NCI-H1436 treated with DMSO at 0.1 percent for 48 hours (cell line): Measurements from ENCODE around the gene KCNJ6.
"Not testable (repeated sequence)": the region's sequence is repeated elsewhere in the genome, so short reads cannot be mapped to it uniquely, and the experiment has no call there.

Source experiments
- DNase-seq: peaks from one replicate; lab custom pipeline; 2025; lab: John Stamatoyannopoulos, UW

Gene KCNJ6

DNA sequence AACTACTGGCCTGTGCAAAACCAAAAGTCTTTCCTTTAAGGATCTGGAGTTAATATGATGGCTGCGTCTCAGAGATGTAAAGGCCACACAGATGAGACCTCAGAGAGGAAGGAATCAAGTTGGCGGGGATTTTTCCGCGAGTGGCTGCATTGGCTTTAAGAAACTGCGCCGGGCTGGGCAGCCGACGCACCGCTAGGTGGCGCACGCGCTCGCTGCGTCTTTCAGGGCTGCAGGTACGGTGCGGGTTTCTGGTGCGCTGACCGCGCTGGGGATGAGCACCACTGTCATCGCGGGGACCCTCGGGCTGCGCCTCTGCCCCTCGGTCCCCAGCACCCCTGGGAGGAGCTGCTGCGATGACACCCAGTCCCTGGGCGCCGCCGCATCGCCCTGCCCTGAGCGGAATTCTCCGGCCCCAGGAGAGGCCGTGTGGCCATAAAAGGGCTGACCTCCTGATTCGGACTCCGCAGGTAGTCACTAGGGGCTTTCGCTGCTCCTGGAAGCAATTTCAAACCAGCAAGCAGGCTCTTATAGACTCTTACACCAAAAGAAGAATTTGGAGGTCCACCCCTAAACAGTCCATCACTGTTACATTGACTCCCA, 241.0 kb downstream of the KCNJ6 start:
- no peak for DNase-seq

- no peak for DNase-seq
These were observed 242.3 kb downstream of the KCNJ6 start for GRCh38 chr21:37673801-37674575.

- no peak for DNase-seq
These were observed 244.9 kb downstream of the KCNJ6 start for GRCh38 chr21:37671381-37671780.

- no peak for DNase-seq
These were observed 245.4 kb downstream of the KCNJ6 start for GRCh38 chr21:37670883-37671282.

GRCh38 chr21:37669249-37669648, 247.0 kb downstream of the KCNJ6 start:
- DNase-seq, result no peak

GRCh38 chr21:37668462-37669239, 247.6 kb downstream of the KCNJ6 start:
- DNase-seq, result no peak

GRCh38 chr21:37667380-37667779, 248.9 kb downstream of the KCNJ6 start:
- DNase-seq, result no peak

- DNase-seq, result no peak
These were observed 250.8 kb downstream of the KCNJ6 start for GRCh38 chr21:37665230-37666024.

- DNase-seq, result not testable (repeated sequence)
These were observed 254.0 kb downstream of the KCNJ6 start for GRCh38 chr21:37662227-37662626.

DNA sequence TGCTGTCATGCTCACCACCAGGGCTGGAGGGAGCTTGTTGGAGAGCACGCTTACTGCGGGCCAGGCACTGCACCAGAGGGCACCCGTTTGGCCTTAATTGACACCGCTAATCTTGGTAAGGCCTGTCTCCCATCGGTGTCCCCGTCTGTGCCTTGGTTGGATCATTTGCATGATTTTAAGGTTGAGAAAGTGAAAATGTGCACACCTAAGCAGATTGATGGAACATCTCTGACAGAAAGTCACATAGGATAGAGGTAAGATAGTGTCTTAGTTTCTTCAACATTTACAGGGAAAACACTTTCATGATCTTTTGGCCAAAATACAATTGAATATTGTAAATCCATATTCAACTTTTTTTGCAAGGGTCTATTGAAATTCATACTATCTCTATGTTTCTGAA, 255.5 kb downstream of the KCNJ6 start:
- no peak for DNase-seq

- DNase-seq, result no peak
These were observed 256.4 kb downstream of the KCNJ6 start for GRCh38 chr21:37659874-37660273.

DNA sequence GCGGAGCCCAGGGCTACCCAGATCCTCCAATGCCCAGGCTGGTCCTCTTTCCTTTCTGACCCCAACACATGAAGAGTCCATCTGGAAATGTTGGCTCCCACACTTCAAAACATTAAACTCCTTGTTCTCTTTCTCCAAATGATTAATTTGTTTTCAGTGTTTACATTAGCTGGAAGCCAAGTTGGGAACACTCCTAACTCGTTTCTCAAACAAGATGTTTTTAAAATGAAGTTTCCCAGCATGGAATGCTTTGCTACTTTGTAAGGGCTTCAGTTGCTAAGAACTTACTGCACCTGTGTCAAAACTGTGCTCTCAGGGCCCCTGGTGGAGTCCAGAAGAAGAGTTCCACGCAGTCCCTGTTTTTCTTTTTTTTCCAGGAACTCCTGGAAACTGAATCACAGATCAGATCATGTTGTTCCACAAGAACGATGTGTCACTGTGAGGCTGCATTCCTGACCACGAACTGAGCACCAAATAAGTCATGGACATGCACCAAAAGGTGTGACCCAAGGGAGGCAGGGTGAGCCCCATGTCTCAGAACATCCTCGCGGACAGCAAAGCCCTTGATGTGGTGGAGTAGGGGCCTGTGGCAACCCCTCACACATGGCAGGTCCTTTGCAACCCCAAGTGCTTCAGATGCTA, 257.3 kb downstream of the KCNJ6 start:
- DNase-seq, result no peak

DNA sequence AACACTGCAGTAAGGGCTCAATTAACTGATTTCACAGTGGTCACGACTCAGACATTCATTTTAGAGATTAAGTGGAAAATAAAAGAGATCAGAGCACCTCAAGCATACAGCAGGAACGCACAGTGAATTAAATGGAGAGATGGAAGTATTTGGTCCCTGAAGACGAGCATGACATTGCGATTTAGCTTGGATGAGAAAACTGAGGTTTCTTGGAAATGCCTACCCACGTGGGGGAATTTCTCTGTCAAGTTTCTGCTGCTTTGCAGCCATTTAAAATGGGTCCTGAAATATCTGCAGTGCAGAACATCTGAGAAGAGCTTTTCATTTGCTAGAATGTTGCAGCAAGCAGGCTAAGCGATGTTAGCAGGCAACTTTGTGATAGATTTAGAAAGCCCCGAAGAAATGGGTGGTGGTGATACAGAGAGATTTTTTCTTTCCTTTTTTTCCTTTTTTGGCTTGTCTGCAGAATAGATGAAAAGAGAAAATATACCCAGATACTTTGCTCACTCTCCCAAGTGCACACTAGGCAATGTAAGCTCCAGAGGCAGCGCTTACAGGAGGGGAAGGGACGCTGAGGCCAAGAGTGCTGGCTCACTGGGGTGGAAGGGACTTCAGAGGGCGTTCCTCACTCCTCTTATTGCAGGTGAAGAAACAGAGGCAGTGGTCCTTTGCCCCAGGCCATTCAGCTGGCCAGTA, 258.0 kb downstream of the KCNJ6 start:
- DNase-seq, result no peak

DNA sequence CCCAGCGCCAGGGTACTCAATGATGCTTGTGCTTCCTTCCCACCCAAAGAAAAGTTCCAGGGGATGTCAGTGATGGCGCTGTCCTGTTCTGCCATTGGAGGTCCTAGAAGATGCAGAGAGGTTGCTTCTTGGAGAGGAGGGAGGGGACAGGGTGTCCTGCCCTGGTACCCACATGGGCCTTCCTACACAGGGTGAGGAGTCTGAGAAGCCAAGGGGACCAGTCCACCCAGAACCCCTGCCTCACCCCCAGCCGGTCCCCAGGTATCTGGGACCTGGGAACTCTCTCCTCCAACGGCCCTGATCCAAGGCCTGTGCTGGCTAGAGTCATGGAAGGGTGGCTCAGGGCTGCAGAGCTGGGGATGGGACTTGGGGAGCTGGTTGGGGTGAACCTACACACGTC, 259.4 kb downstream of the KCNJ6 start:
- no peak for DNase-seq

DNA sequence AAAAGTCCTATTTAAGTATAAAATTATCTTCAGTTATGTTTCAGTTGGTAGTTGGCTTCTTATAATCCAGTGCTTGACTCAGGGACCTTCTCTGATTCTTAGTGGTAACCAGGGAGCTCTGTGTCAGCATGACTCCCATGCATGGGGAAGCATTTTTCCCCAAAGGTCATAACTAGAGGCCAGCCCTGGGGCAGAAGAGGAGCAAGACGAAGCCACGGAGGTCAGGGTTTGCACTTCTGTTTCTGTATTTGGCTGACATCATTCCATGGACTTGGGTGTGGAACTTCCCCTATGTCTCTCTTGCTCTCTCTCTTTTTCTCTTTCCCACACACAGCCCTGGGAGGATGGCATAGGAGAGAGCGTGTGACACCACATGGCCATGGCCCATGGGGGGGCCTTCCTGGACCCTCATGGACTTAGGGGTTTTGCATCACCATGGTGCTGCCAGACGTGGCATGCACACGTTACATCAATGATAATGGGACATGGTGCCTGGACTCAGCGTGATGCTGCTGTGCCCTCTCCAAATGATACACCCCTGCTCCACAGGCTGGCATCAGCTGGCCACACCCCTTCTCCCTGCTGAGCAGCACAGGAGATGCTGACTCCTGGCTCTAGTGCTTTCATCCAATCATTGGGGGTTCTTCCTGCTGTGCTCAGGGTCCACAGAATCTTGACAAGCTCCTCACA, 260.5 kb downstream of the KCNJ6 start:
- no peak for DNase-seq

GRCh38 chr21:37654596-37654995, 261.7 kb downstream of the KCNJ6 start:
- no peak for DNase-seq

DNA sequence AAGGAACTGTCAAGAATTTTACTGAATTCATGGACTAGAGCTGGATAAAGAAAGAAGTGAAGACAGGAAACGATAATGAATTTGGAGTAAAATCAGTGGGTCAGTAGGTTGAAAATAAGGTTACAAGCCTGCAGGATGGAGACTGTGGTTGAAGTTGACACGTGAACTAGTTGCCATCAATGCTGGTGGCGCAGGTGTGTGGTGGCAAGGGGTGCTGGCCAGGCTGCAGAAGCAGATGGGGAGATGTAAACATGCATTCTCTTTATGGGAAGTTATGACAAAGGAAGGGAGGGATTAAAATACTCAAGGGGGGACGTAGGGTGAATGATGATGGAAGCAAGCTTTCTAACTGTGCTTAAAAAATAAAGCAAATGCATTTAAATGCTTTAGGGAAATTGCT, 263.1 kb downstream of the KCNJ6 start:
- DNase-seq, result no peak

- no peak for DNase-seq
These were observed 268.5 kb downstream of the KCNJ6 start for GRCh38 chr21:37647781-37648180.

- DNase-seq, result not testable (repeated sequence)
These were observed 269.5 kb downstream of the KCNJ6 start for GRCh38 chr21:37646761-37647160.

DNA sequence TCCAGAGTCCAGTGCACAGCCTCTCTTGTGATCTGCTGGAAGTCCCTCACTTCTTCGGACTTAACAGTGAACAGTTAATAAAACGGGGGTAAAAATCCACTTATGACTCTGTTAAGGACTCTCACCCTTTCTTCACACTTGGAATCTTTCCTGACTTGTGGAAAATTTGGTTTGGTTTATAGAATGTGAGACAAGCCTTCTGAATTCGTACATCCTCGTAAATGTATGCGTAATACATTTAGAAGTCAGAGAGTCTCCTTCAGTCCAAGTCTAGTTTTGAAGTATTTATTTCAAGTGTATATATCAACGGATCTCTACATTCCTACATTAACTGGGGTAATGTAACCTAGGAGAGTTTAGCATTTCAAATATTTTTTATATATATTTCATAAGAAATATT, 270.4 kb downstream of the KCNJ6 start:
- no peak for DNase-seq
